GM21528 (cell line): Measurements from ENCODE around the gene RAPSN.
A peak's percentile ranks its signal among the peaks of the same experiment; 100 is the strongest.

ENCODE experiments used
- ATAC-seq: cut with Tn5 transposase; IDR thresholded peaks from one replicate; pipeline ENCODE4 v1.9.1; 2021; ENCODE audit warnings: mild to moderate bottlenecking, moderate library complexity; ENCODE audit not compliant: unreplicated experiment, low FRiP score

RAPSN gene

DNA sequence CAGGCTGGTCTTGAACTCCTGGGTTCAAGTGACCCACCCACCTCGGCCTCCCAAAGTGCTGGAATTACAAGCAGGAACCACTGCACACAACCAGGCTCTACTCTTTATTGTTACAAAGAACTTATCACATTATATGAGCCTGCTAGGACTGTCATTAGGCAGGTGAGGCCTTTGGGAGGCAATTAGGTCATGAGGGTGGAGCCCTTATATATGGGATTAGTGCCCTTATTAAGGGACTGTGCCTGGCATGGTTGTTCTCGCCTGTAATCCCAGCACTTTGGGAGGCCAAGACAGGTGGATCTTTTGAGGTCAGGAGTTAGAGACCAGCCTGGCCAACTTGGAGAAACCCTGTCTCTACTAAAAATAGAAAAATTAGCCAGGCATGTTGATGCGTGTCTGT lies 12.2 kb downstream of the RAPSN start:
- ATAC-seq, result no peak

DNA sequence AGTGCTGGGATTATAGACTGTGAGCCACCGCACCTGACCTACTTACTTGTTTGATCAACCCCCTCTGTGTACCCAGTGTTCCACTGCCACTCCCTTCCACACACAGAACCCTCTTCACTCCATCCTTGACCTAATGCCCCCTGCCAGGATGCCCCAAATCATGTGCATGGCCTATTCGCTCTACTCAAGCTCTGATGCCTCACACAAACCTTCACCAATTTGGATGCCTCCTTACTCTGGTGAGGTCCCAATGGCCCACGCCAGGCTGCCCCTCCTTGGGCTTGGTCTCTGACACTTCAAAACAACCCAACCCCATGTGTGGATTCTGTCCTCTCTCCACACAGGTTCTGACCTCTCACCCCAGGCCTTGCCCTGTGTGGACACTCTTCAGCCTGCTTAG lies 13.2 kb downstream of the RAPSN start:
- ATAC-seq, result no peak

DNA sequence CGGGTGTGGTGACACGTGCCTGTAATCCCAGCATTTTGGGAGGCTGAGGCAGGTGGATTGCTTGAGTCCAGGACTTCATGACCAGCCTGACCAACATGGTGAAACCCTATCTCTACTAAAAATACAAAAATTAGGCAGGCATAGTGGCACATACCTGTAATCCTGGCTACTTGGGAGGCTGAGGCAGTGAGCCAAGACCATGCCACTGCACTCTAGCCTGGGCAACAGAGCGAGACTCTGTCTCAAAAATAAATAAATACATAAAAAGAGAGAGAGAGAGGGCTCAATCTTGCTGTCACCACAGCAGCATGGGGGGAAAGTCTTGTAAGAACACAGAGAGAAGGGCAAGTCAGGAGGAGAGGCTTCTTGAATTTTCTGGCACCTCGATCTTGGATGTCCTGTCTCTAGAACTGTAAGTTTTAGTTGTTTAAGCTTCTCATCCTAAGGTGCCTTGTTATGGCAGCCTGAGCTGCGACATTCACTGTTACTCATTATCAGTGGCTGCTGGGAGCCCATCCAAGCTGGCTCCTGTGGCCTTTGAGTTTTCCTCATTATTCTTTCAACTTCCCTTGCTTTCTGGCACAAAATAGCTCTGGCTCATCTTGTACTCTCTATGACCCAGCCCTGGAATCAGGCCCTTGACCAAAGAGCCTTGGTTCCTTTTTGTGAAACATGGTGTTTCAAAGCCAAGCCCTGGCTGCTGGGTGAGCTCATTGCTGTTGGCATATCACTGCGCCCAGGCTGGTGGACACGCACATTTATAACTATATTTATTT lies 14.7 kb downstream of the RAPSN start:
- no peak for ATAC-seq

DNA sequence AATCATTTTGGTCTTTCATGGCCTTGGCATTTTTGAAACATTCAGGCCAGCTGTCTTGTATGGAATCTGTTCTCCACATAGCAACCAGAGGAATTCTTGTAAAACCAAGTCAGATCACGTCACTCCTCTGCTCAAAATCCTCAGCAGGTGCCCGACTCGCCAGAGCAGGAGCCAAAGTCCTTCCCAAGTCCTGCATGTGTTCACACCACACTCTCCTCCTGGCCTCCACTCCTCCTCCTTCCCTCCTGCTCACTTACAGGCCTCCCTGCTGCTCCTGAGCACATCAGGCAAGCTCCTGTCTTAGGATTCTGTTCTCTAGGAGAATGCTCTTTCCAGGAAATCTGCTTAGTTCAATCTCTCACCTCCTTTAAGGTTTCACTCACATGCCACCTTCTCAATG lies 15.8 kb downstream of the RAPSN start:
- ATAC-seq, result no peak

DNA sequence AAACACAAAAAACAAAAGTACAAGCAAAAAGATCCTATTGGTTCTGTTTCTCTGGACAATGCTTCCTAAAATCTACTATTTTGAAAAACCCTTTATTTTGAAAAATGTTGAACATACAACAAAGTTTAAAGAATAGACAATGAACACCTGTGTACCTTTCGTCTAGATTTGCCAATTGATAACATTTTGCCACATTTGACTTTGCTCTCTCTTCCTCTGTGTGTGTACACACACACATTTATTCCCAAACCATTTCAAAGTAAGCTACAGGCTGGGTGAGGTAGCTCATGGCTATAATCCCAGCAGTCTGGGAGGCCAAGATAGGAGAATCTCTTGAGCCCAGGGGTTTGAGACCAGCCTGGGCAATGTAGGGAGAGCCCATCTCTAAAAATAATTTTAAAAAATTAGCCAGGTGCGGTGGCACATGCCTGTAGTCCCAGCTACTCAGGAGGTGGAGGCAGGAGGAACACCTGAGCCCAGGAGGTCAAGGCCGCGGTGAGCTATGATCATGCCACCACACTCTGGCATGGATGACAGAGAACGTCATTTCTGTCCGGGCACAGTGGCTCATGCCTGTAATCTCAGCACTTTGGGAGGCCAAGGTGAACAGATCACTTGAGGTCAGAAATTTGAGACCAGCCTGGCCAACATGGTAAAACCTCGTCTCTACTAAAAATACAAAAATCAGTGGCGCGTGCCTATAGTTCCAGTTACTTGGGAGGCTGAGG lies 17.4 kb downstream of the RAPSN start:
- ATAC-seq, result no peak

DNA sequence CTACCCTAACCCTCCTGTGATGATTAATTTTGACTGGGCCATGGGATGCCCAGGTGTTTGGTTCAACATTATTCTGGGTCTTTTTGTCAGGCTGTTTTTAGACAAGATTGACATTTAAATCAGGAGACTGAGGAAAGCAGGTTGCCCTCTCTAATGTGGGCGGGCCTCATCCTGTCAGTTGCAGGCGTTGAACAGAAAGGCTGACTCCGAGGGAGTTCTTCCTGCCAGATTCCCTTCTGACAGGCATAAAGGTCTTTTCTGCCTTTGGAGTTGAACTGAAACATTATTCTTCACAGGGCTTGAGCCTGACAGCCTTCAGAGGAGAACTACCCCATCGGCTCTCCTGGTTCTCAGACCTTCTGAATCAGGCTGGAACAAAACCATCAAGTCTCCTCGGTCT lies 18.4 kb downstream of the RAPSN start:
- no peak for ATAC-seq

DNA sequence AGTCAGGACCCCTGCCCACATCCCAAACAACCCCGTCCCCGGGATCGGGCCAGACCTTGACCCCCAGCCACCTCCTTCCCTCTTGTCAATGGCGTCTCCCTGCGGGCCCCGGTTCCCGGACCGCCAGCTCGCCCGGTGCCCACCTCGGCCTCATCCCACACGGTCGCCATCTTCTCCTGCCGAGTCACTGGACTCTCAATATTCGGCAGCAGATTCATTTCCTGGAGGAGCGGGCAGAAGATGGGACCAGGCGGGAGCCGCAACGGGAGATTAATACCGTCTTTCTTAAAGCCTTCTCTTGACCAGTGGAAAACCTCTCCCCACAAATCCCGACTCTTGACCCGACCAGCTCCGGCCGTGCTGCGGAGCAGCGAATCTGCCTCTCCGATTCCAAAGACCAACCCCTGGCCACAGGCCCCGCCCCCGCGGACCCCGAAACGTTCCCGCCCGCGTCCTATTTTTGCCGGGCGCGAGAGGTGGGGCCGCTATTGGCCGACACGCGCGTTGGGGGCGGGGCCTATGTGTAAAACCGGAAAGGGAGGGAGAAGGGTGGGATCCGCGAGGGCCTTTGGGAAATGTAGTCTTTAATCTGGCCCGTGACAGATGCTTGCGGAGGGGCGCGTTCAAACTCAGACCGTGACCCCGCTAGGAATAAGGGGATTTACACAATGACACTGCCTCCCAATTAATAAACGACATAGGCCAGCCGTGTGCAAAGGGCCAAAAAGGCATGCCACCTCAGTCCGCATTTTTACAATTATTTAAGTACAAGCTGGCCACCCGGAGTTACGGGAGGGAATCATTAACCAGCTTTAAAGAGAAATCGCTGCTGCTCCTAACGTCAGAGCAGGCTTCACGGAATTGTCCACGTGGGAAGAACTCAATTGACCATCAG lies 22.6 kb downstream of the RAPSN start, which contains the start of gene PSMC3:
TSS of gene PSMC3 (minus strand) at position 378 of the 895 bp plus-strand sequence. CDS start at position 218, 160 bp downstream.
- peak; percentile 87 for ATAC-seq

DNA sequence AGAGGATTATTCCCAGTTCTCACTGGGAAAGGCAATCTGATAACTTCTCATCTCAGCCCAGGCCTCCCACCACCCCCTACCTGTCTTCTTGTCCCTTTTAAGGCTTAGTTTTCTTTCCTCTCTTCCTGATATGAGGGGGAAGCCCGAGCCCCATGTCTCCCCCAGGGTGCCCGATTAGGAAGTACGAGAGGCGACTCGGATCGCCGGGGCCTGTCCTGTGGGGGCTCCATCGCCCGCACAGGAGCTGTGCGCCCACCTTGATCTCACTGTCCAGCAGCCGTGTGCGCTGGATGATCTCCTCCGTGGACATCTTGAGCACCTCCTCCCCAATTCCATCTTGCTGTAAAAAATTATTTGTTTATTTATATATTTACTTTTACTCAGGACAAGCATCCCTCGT lies 23.3 kb downstream of the RAPSN start:
- ATAC-seq, result peak; percentile 2

DNA sequence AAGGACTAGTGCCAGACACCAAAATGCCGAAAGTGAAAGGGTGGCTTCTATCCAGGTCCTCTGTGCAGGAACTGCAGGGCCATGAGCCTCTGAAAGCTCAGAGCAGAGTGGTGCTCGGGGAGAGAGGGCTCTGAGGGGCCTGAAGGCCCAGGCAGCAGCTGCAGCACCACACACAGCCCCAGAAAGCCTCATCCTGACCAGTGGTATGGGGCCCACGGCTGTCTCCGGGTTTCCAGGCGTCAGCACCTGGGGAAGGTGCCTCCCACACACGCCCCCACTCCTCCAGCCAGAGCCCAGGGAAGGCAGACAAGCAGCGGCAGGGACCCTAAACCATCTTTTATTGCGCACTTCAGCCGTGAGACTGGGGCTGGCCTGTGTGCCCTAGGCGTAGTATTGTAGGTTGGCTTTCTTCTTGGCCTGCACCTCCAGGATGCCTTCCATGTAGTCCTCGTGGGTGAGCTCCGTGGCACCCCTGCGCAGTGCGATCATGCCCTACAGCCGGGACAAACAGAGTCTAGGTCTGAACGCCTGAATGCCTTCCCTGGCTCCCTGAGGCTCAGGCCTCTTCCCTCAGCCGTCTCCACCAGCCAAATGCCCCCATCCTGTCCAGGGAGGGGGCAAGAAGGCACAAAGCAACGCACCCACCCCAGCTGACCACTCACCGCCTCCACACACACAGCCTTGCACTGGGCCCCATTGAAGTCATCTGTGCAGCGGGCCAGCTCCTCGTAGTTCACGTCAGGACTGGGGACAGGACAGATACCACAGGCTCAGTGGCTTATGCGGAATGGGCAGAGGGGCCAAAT lies 30.3 kb downstream of the RAPSN start:
- no peak for ATAC-seq

DNA sequence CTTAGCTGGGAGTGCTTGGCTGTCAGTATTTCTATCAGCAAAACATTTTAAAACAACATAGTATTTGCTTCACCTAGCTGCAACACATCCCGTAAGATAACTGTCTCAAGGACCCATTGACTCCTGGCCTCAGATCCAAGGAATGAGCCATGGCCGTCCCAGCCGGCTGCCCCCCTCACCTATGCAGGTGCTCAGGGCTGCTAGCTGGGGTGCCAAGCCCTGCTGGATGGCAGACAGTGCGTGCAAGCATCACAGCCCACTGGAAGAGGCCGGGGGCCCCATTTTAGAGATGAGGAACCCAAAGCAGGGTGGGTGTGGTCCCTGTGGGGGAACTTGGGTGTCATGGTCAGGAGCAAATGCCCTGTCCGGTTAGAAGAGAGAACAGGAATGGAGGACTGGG lies 31.2 kb downstream of the RAPSN start:
- ATAC-seq, result no peak

DNA sequence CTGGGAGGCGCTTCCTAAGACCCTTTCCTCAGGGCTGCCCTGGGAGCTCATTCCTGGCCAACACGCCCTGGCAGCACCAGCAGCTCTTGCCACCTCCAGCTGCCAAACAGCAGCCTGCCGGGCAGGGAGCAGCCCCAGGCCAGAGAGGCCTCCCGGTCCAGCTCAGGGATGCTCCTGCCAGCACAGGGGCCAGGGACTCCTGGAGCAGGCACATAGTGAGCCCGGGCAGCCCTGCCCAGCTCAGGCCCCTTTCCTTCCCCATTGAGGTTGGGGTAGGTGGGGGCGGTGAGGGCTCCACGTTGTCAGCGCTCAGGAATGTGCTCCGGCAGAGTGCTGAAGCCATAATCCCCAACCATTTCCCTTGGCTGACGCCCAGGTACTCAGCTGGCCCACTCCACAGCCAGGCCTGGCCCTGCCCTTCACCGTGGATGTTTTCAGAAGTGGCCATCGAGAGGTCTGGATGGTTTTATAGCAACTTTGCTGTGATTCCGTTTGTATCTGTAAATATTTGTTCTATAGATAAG lies 32.9 kb downstream of the RAPSN start:
- no peak for ATAC-seq

DNA sequence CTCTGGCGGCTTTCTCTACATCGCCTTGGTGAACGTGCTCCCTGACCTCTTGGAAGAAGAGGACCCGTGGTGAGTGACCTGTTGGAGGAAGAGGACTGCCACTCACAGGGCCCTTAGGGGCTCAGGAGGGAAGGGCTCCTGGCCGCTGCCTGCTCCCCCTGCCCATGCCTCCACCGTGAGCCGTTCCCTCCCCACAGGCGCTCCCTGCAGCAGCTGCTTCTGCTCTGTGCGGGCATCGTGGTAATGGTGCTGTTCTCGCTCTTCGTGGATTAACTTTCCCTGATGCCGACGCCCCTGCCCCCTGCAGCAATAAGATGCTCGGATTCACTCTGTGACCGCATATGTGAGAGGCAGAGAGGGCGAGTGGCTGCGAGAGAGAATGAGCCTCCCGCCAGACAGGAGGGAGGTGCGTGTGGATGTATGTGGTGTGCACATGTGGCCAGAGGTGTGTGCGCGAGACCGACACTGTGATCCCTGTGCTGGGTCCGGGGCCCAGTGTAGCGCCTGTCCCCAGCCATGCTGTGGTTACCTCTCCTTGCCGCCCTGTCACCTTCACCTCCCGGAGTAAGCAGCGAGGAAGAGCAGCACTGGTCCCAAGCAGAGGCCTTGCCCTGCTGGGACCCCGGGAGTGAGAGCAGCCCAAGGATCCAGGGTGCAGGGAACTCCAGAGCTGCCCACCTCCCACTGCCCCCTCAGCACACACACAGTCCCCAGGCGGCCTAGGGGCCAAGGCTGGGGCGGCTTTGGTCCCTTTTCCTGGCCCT lies 33.7 kb downstream of the RAPSN start:
- no peak for ATAC-seq

DNA sequence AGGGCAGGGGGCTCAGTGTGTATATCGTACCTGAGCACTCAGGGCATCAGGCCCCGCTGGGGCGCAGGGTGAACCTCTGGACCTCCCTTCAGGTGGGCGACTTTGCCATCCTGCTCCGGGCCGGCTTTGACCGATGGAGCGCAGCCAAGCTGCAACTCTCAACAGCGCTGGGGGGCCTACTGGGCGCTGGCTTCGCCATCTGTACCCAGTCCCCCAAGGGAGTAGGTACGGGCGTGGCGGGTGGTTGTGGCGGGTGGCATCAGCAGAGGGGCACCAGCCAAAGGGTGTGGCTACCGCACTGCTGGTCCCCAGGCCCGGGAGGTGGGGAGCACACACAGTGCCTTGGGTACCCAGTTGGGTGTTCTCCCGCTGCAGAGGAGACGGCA lies 34.3 kb downstream of the RAPSN start:
- ATAC-seq, result no peak

DNA sequence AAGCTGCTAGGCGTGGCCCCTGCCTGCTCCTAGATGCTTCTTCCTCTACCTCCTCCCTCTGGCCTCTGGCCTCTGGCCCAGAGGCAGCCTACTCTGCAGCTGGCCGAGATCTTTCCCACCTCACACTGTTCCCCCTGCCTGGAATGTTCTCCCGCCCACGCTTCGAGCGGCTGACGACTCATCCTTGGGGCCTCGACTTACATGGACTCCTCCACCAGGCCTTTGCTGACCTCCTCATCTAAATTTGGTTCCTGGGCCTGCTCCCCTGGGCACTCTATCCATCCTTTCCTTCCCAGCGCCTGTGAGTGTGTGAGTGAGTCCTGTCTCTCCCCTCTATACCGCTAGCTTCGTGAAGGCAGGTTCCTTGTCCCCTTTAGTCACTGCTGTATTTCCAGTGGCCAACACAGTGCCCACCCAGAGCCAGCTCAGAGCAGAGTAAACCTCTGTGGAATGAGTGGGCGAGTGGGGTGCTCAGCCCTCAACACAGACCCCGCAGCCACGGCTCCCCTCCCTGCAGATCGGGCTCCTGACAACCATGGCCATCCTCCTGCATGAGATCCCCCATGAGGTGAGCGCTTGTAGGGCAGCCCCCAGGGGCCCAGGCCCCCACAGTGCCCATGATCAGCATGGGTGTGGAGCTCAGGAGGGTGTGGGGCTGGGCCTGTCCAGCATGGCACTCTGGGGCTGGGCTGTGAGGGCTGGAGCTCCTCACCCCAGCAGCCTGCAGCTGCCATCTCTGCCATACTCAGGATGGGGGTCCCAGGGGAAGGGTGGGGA lies 34.8 kb downstream of the RAPSN start:
- ATAC-seq, result no peak

DNA sequence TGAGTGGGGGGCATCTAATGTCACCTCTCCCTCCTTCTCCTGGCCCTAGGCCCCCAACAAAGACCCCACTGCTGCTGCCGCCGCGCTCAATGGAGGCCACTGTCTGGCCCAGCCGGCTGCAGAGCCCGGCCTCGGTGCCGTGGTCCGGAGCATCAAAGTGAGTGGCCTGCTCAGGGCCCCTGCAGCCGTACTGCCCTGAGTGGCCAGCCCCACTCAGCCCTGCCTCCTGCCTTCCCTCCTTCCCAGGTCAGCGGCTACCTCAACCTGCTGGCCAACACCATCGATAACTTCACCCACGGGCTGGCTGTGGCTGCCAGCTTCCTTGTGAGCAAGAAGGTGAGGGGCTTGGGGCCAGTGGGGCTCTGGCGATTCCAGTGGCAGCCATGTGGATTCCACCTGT lies 35.6 kb downstream of the RAPSN start:
- ATAC-seq, result no peak

DNA sequence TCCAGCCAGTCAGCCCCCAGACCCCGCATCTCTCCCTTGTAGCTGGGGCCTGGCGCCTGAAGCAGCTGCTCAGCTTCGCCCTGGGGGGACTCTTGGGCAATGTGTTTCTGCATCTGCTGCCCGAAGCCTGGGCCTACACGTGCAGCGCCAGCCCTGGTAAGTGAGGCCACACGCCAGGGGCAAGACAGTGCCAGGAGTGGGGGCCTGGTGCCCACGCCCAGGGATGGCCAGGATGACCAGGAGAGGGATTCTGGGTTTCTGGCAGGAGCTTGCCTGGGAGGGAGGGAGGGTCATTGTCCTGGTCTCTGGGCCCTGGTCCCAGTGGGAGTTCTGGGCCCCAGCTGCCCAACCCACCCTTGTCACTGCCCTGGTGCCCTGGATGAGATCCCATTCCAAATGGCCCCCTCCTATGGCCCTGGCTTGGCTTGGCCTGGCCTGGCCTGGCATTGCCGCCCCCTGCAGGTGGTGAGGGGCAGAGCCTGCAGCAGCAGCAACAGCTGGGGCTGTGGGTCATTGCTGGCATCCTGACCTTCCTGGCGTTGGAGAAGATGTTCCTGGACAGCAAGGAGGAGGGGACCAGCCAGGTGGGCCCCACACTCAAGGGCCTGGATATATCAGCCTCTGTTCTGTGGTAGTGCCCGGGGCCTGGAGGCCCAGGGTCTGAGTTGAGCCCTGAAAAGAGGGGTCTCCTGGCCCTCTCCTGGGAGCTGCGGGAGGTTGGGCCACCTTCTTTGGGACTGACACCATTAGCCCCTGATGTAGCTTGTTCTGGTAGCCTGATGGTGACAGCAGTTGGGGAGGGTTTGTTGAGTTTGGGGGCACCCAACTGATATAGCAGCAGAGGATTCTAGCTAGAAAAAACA lies 36.8 kb downstream of the RAPSN start:
- no peak for ATAC-seq

DNA sequence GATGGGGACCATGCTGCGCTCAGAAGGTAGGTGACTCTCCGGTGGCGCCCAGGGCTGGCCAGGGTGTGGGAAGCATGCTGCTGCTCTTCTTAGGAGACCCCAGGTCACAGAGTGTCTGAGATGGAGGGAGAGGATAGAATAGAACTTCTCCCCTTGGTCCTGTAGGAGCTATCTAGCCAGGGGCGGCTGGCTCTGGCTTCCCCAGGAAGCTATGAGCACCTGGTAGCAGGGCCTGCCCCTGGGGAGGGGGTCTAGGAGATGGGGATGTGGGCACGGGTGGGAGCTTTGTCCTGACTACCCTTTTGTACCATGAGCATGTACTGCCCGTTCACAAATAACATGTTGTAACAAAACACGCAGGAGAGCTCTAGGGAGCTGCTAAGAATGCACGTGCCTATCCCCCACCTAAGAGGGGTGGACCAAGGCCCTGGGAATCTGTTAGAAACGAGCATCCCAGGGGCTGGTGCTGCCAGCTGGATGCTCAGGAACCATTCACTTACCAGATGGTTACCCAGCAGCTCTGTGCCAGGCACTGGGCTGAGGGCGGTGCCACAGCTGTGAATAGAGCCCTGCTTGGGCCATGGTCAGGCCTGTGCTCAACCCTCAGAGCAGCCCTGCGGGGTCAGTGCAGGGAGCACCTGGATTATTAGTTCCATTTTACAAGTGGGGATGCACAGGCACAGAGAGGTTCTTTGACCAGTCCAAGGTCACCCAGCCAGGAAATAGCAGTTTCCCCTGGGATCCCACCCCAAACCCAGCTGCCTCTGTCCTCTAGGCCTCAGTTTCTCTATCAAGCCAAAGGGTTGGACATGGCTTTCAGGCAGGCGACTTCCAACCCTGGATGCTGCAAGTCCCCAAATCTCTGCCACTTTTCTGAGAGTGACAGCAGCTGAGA lies 38.3 kb downstream of the RAPSN start:
- no peak for ATAC-seq
